CD4-positive, alpha-beta memory T cell (primary cell): ENCODE results near the gene NFATC2. TPM values are rescaled to one million over a fixed set of nuclear protein-coding genes. Genes with fewer than 3 reads are reported as not detected.

Experiments used
- CTCF ChIA-PET: fragments of 350-600 bp; sonication (Branson Sonifier 250); formaldehyde crosslinking; loops from one replicate; lab custom pipeline; 2021; ENCODE audit warnings: inconsistent platforms; ENCODE audit not compliant: partially characterized antibody; lab: Charles Lee
- POLR2A ChIA-PET: fragments of 350-600 bp; sonication (Branson Sonifier 250); formaldehyde crosslinking; loops from one replicate; lab custom pipeline; 2021; ENCODE audit not compliant: partially characterized antibody; lab: Charles Lee
- DNase-seq, 5 donors: peaks; one replicate each; pipeline versions ENCODE4 v3.0.0 to v3.0.0-alpha.2; 2020 to 2022; ENCODE audit warnings: mixed read lengths in 1 of 5
- H3K27ac ChIP-seq: one replicate; pipeline ENCODE4 v1.7.0; 2013; ENCODE audit warnings: low read depth, low read length
- H3K27me3 ChIP-seq: 2 replicates; pipeline ENCODE4 v1.7.0; 2013; ENCODE audit warnings: mild to moderate bottlenecking, low read length, moderate library complexity; ENCODE audit not compliant: insufficient read depth
- H3K36me3 ChIP-seq: 2 replicates; pipeline ENCODE4 v1.7.0; 2013; ENCODE audit warnings: mild to moderate bottlenecking, low read length, moderate library complexity; ENCODE audit not compliant: insufficient read depth
- H3K4me1 ChIP-seq: 2 replicates; pipeline ENCODE4 v1.7.0; 2013; ENCODE audit warnings: mild to moderate bottlenecking, low read length, moderate library complexity; ENCODE audit not compliant: insufficient read depth
- H3K4me3 ChIP-seq, 2 donors: one replicate each; pipeline ENCODE4 v1.7.0; 2013; ENCODE audit warnings: low read length in 2 of 2, mild to moderate bottlenecking in 1 of 2
- H3K9me3 ChIP-seq, 2 donors: one replicate each; pipeline ENCODE4 v1.7.0; 2013; ENCODE audit warnings: low read length in 2 of 2, control low read depth in 1 of 2; ENCODE audit not compliant: control insufficient read depth in 1 of 2
- H3K27ac Mint-ChIP-seq, 7 donors: one replicate each; pipeline ENCODE4 v1.8.0; 2020 to 2021; ENCODE audit warnings: mixed read lengths in 7 of 7, mild to moderate bottlenecking in 6 of 7, inconsistent platforms in 3 of 7, moderate library complexity in 3 of 7
- H3K27me3 Mint-ChIP-seq, 2 donors: one replicate each; pipeline ENCODE4 v1.8.0; 2020 to 2021; ENCODE audit warnings: mixed read lengths in 2 of 2
- H3K36me3 Mint-ChIP-seq, 2 donors: one replicate each; pipeline ENCODE4 v1.8.0; 2020 to 2021; ENCODE audit warnings: mixed read lengths in 2 of 2, inconsistent platforms in 1 of 2, mild to moderate bottlenecking in 1 of 2
- H3K4me1 Mint-ChIP-seq, 4 donors: one replicate each; pipeline ENCODE4 v1.8.0; 2020 to 2021; ENCODE audit warnings: mixed read lengths in 4 of 4, mild to moderate bottlenecking in 1 of 4
- H3K4me3 Mint-ChIP-seq, 8 donors: one replicate each; pipeline ENCODE4 v1.8.0; 2020 to 2021; ENCODE audit warnings: mixed read lengths in 8 of 8, mild to moderate bottlenecking in 7 of 8, moderate library complexity in 6 of 8, inconsistent platforms in 3 of 8
- H3K9me3 Mint-ChIP-seq, 8 donors: one replicate each; pipeline ENCODE4 v1.8.0; 2020 to 2021; ENCODE audit warnings: mixed read lengths in 8 of 8, mild to moderate bottlenecking in 5 of 8, inconsistent platforms in 3 of 8, moderate library complexity in 1 of 8
- intact Hi-C: fragments of 100-400 bp; cut with micrococcal nuclease; formaldehyde crosslinking; loops from one replicate; pipeline ENCODE4 v1.15.1; 2023
- polyA plus RNA-seq, 2 donors: library from polyadenylated mRNA; unstranded; fragments of 300-500 nt; fragmentation: Illumina TruSeq; gene quantifications; one replicate each; pipeline ENCODE4 v1.2.3, GENCODE V29; 2021
- total RNA-seq, 2 experiments: library from RNA; stranded (reverse); gene quantifications; one replicate each; pipeline ENCODE4 v1.2.3, GENCODE V29; 2021

The NFATC2 gene
- total and polyA plus RNA-seq, 4 experiments from 2014 or later: 14.0 to 71.6 (median 53.7) TPM

- Histone ChIP-seq H3K9me3 (no peaks in the 10 kb centered on the region), H3K36me3 (peaks cover 6% of the 10 kb centered on the region), H3K4me1 (peaks cover 96% of the 10 kb centered on the region), H3K27me3 (no peaks in the 10 kb centered on the region), H3K27ac (peak overlapping the region; percentile 80), H3K4me3 (no peak overlapping the region)
- POLR2A ChIA-PET: interaction anchor here (0.7 to 8.8 kb wide), 7 partner anchors 8 to 129 kb away, joined by 3 to 109 read pairs (median 4); partner anchors contain the start of gene NFATC2
- Mint-ChIP-seq H3K4me3 (peak overlapping the region in 7 of 8 donors; percentile 36 to 75 (median 55)), H3K9me3 (no peaks in the 10 kb centered on the region), H3K27me3 (no peaks in the 10 kb centered on the region), H3K36me3 (peaks cover 27 to 48% of the 10 kb centered on the region in 2 donors), H3K27ac (peak overlapping the region; percentile 73 to 99 (median 90)), H3K4me1 (peaks cover 78 to 100% (median 89%) of the 10 kb centered on the region in 4 donors)
- intact Hi-C loops: no loop called here
- no peak for DNase-seq
- CTCF ChIA-PET: interaction anchor here (1.1 kb wide), 1 partner anchor 98 kb away, joined by 3 read pairs; no protein-coding TSS in a partner anchor
These were observed 9.0 kb downstream of the NFATC2 start for GRCh38 chr20:51533291-51534172.

GRCh38 chr20:51532577-51533191, 9.8 kb downstream of the NFATC2 start:
- Histone ChIP-seq H3K9me3 (no peaks in the 10 kb centered on the region), H3K4me1 (peaks cover 96% of the 10 kb centered on the region), H3K27ac (peak overlapping the region; percentile 80), H3K4me3 (no peak overlapping the region), H3K36me3 (peaks cover 5% of the 10 kb centered on the region), H3K27me3 (no peaks in the 10 kb centered on the region)
- H3K9me3 Mint-ChIP-seq: no peaks in the 10 kb centered on the region
- no peaks in the 10 kb centered on the region for H3K27me3 Mint-ChIP-seq
- peak in 1 of 5 donors; percentile 65 for DNase-seq
- H3K4me1 Mint-ChIP-seq: peaks cover 76 to 100% (median 88%) of the 10 kb centered on the region in 4 donors
- peak overlapping the region in 7 of 8 donors; percentile 7 to 75 (median 55) for H3K4me3 Mint-ChIP-seq
- peaks cover 22 to 42% of the 10 kb centered on the region in 2 donors for H3K36me3 Mint-ChIP-seq
- CTCF ChIA-PET: no interaction called here
- intact Hi-C loops: no loop called here
- peak overlapping the region; percentile 73 to 99 (median 90) for H3K27ac Mint-ChIP-seq
- POLR2A ChIA-PET: interaction anchor here (0.8 to 8.8 kb wide), 5 partner anchors 9 to 131 kb away, joined by 3 to 109 read pairs (median 4); partner anchors contain the start of gene NFATC2

GRCh38 chr20:51531712-51532456, 10.6 kb downstream of the NFATC2 start:
- peak overlapping the region; percentile 97 to 99 (median 98) for H3K27ac Mint-ChIP-seq
- H3K4me3 Mint-ChIP-seq: peak overlapping the region in 5 of 8 donors; percentile 65 to 97 (median 80)
- peaks cover 19 to 40% of the 10 kb centered on the region in 2 donors for H3K36me3 Mint-ChIP-seq
- H3K9me3 ChIP-seq: no peaks in the 10 kb centered on the region
- no peaks in the 10 kb centered on the region for H3K9me3 Mint-ChIP-seq
- no peak for DNase-seq
- peaks cover 96% of the 10 kb centered on the region for H3K4me1 ChIP-seq
- ChIA-PET CTCF (interaction anchor here (0.7 kb wide), 1 partner anchor 105 kb away, joined by 3 read pairs; no protein-coding TSS in a partner anchor), POLR2A (interaction anchor here (0.9 to 8.8 kb wide), 7 partner anchors 9 to 130 kb away, joined by 3 to 109 read pairs (median 6); partner anchors contain the start of gene NFATC2)
- H3K4me1 Mint-ChIP-seq: peaks cover 77 to 100% (median 87%) of the 10 kb centered on the region in 4 donors
- peak overlapping the region; percentile 80 for H3K27ac ChIP-seq
- intact Hi-C loops: loop anchor here (1.0 kb wide), 1 partner anchor 32 kb away; no protein-coding TSS in a partner anchor
- no peaks in the 10 kb centered on the region for H3K27me3 ChIP-seq
- no peaks in the 10 kb centered on the region for H3K36me3 ChIP-seq
- no peak overlapping the region for H3K4me3 ChIP-seq
- no peaks in the 10 kb centered on the region for H3K27me3 Mint-ChIP-seq

GRCh38 chr20:51531141-51531710, 11.3 kb downstream of the NFATC2 start:
- Histone ChIP-seq H3K27me3 (no peaks in the 10 kb centered on the region), H3K36me3 (no peaks in the 10 kb centered on the region), H3K9me3 (no peaks in the 10 kb centered on the region), H3K4me3 (no peak overlapping the region), H3K4me1 (peaks cover 96% of the 10 kb centered on the region), H3K27ac (peak overlapping the region; percentile 80)
- Mint-ChIP-seq H3K4me1 (peaks cover 74 to 100% (median 86%) of the 10 kb centered on the region in 4 donors), H3K4me3 (peak overlapping the region; percentile 46 to 97 (median 76)), H3K27me3 (no peaks in the 10 kb centered on the region), H3K9me3 (no peaks in the 10 kb centered on the region), H3K36me3 (peaks cover 16 to 33% of the 10 kb centered on the region in 2 donors), H3K27ac (peak overlapping the region; percentile 97 to 99 (median 98))
- CTCF ChIA-PET: interaction anchor here (0.7 kb wide), 1 partner anchor 105 kb away, joined by 3 read pairs; no protein-coding TSS in a partner anchor
- POLR2A ChIA-PET: interaction anchor here (1.0 to 8.8 kb wide), 7 partner anchors 10 to 145 kb away, joined by 3 to 109 read pairs (median 6); partner anchors contain the start of gene NFATC2
- intact Hi-C loops: loop anchor here (1.0 kb wide), 1 partner anchor 31 kb away; no protein-coding TSS in a partner anchor
- peak; percentile 41 to 94 (median 49) for DNase-seq

GRCh38 chr20:51529758-51530157, 12.8 kb downstream of the NFATC2 start:
- POLR2A ChIA-PET: interaction anchor here (1.1 to 8.8 kb wide), 6 partner anchors 12 to 130 kb away, joined by 3 to 109 read pairs (median 4); partner anchors contain the start of gene NFATC2
- no peaks in the 10 kb centered on the region for H3K27me3 Mint-ChIP-seq

More at GRCh38 chr20:51529758-51530157, 12.8 kb downstream of the NFATC2 start:
- peaks cover 11 to 30% of the 10 kb centered on the region in 2 donors for H3K36me3 Mint-ChIP-seq
- H3K9me3 Mint-ChIP-seq: no peaks in the 10 kb centered on the region
- H3K4me3 ChIP-seq: no peak overlapping the region
- H3K4me1 Mint-ChIP-seq: peaks cover 71 to 99% (median 85%) of the 10 kb centered on the region in 4 donors
- H3K4me1 ChIP-seq: peaks cover 96% of the 10 kb centered on the region
- peak overlapping the region; percentile 80 for H3K27ac ChIP-seq
- peak overlapping the region in 7 of 8 donors; percentile 62 to 88 (median 81) for H3K4me3 Mint-ChIP-seq
- no peaks in the 10 kb centered on the region for H3K36me3 ChIP-seq
- CTCF ChIA-PET: interaction anchor here (0.9 to 2.0 kb wide), 3 partner anchors 11 to 144 kb away, joined by 3 to 6 read pairs (median 4); no protein-coding TSS in a partner anchor
- H3K9me3 ChIP-seq: no peaks in the 10 kb centered on the region
- intact Hi-C loops: loop anchor here (1.0 to 5.0 kb wide), 4 partner anchors 12 to 127 kb away; no protein-coding TSS in a partner anchor
- peak overlapping the region; percentile 97 to 99 (median 98) for H3K27ac Mint-ChIP-seq
- H3K27me3 ChIP-seq: no peaks in the 10 kb centered on the region
- peak; percentile 35 to 88 (median 49) for DNase-seq
